Renal cortex interstitium (tissue), 11 donors: ENCODE results near the gene TSPEAR. TPM values are rescaled to one million over a fixed set of nuclear protein-coding genes. Genes with fewer than 3 reads are reported as not detected.

Experiments
- DNase-seq, 11 donors: peaks; one replicate each; pipeline ENCODE4 v3.0.0-alpha.2; 2013; ENCODE audit warnings: low read depth in 9 of 11, low spot score in 4 of 11; ENCODE audit errors: extremely low read depth in 1 of 11
- polyA plus RNA-seq, 3 donors: library from polyadenylated mRNA; unstranded; fragments of 120-200 nt; gene quantifications; one replicate each; pipeline ENCODE4 v1.2.1, GENCODE V29; 2013; ENCODE audit not compliant: insufficient read length in 3 of 3

The TSPEAR gene
- polyA plus RNA-seq, 3 donors, result 0.82 to 1.5 (median 0.89) TPM

DNA sequence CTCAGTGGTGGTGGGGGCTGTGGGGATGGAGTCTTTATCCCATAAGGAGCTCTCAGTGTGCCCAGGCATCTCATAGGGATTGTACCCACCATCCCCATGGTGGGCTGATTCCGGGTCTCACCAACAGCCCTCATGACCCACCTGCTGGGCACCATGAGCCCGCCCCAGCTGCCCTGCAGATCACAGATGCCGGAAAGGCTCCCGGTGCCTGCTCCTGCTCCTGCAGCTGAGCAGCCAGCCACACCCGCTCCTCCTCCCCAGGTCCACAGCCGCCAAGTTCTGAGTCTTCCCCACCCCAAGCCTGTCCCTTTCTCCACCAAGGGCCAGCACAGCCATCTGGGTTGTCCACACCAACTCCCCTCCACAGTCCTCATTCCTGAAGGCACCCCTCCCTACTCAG, 15.5 kb upstream of the TSPEAR start:
- no peak for DNase-seq

DNA sequence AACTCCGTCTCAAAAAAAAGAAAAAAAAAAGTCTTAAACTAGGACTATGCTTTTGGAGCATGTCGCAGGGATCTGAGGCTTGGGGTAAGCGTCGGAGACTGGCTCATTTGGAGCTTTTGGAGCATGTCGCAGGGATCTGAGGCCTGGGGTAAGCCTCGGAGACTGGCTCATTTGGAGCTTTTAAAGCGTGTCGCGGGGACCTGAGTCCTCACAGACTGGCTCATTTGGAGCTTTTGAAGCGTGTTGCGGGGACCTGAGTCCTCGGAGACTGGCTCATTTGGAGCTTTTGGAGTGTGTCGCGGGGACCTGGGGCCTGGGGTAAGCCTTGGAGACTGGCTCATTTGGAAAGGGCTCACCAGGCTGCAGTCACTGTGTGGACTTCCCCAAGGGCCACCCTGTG, 13.6 kb upstream of the TSPEAR start:
- DNase-seq, result no peak

DNA sequence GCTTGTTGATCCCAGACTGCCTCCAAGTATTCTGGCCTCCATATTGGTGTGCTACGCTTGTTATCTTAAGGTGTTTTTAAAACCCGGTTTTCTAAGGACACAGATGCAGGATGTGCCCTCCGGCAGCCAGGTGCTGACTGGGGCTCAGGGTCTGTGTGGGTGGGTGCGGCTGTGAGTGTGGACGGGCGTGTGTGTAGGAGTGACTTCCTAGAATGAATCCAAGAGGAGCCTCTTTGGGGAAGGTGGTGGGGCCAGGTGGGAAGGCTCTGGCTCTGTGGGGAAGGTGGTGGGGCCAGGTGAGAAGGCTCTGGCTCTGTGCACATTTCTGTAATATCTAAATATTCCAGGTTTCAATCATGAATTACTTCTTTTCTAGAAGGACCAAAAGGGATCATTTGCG, 12.8 kb upstream of the TSPEAR start:
- no peak for DNase-seq

DNA sequence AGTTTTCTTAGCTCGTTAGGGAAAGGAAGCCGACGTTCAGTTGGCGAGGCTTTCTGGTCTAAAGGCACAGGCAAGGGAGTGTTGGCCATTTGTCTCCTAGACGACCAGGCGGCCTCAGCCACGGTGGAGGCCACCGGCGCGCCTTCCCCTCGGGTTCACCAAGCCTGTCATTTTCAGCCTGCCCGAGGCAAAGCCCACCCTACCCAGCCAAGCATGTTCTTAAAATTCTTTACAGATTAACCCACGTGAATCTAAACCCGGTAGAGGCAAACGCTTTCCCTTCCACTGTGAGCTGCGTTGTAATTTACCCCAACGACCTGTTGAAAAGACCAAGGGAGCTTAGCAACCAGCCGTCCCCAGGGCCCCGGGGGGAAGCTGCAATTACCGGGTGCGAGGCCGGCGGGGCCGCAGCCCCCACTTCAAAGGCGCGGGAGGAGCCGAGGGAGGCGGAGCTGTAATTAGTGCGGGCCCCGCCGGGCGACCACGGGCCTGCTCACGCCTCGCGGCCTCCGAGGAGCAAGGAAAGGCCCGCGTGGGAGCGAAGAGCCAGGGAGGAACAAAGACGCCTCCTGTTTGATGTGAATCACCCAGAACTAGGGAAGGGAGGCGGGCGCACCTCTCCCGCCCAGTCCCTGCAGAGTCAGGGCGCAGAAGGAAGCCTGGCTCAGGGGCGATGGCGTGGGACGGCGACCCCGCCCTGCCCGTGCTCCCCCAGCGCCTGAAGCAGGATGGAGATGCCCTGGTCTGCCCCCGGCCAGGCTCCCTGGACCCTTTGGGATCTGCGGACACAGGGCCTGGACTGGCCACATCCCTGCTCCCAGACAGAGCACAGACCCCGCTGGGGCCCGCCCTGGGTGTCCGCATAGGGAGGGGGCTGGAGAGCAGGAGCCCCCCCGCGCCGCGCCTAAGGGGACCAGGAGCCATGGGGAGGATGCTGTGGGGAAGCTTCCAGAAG, 12.1 kb upstream of the TSPEAR start:
- peak in 10 of 11 donors; percentile 36 to 75 (median 51) for DNase-seq

- DNase-seq, result no peak
These were observed 11.4 kb upstream of the TSPEAR start for GRCh38 chr21:44722731-44723130.

- no peak for DNase-seq
These were observed 8.8 kb upstream of the TSPEAR start for GRCh38 chr21:44720170-44720569.

- no peak for DNase-seq
These were observed 7.2 kb upstream of the TSPEAR start for GRCh38 chr21:44718571-44718970.

GRCh38 chr21:44718093-44718492, 6.7 kb upstream of the TSPEAR start:
- no peak for DNase-seq

GRCh38 chr21:44716984-44717383, 5.6 kb upstream of the TSPEAR start:
- DNase-seq, result no peak

DNA sequence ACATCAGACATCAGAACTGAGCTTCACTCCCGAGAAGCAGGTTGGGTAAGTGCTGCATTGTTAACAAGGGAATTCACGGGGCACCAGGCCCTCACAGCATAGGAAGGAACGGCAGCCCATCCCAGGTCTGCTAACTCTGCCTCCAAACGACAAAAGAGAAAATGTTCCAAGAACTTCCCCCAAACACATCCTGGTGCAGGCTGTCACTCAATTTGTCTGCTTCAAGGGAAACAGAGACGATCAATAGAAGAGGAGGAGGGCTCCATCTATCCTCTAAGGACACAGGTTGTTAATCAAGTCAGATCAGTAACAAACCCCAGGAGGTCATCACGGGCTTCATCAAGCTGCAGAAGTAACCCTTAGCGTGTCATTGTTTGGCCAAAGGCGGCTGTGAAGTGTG, 3.5 kb upstream of the TSPEAR start:
- DNase-seq, result no peak

DNA sequence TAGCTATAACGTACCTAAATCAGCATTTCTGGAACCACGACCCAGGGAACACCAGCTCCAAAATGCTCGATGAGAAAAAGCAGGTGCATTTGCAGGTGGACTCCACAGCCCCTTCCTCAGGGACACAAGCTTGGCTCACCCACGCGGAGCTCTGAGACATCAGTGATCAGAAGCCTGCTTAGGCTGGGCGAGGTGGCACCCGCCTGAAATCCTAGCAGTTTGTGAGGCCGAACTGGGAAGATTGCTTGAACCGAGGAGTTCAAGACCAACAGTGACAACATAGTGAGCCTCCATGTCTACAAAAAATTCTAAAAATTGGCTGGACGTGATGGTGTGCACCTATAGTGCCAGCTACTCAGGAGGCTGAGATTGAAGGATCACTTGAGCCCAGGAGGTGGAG, 2.5 kb upstream of the TSPEAR start:
- no peak for DNase-seq

DNA sequence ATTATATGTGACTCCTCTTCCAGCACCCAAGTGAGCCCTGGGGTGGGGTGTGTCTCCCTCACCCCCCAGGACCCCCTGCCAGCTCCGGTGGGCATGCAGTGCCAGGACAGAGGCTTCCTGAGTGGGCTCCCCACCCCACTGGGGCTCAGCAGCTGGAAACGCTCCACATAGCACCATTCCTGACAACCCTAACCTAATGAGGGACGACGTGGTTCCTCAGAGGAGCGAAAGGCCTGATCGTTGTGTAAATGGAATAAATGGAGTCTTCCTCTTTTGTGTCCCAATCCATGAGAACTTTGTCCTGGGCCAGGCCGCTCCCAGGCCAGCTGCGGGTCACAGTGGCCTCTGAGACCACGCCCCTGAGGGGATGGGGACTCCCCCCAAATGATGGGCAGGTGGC, 1.8 kb upstream of the TSPEAR start:
- no peak for DNase-seq

GRCh38 chr21:44712203-44713028, 1.0 kb upstream of the TSPEAR start:
- no peak for DNase-seq

DNA sequence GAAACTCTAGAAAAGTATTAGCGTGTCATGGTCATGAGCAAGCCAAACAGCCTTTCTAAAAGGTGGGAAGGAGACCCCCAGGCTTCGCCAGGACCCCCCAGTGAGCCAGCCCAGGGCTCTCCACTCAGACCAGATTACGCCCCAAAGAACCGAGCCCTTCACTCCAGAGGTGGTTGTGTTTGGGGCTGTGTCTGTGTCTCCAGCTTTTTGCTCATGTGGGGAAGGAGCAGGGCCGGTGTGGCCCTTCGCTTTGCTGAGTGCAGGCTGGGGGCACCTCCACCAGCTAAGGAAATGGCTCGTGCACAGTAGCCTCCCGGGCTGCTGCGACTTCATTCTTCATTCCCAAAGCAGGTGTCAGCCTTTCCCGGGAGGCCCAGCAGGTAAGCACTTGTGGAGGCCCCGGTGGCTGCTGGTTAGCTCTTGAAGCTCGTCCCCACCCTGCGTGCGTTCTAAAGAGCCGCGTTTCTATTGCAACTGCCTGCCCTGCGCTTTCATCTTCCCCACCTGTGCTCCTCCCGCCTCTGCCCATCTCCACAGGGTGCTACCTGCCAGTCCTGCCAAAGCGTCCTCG, 531 bp downstream of the TSPEAR start:
- DNase-seq, result no peak

DNA sequence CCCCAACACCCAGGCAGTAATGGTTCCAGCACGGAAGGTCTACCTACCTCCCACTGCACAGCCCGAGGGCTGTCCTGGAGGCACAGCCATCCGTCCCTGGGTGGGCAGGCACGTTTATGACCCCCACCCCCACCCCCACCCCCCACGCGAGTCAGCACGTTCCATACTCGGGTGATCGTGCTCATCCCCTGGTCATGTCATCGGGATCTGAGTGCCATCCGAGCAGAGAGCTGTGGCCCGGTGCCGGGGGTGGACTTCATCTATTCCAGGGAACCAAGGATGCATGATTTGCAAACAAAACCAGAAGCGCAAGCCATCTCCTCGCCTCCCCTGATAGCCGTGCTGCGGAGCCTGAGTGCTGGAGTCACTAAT, 1.1 kb downstream of the TSPEAR start:
- no peak for DNase-seq

DNA sequence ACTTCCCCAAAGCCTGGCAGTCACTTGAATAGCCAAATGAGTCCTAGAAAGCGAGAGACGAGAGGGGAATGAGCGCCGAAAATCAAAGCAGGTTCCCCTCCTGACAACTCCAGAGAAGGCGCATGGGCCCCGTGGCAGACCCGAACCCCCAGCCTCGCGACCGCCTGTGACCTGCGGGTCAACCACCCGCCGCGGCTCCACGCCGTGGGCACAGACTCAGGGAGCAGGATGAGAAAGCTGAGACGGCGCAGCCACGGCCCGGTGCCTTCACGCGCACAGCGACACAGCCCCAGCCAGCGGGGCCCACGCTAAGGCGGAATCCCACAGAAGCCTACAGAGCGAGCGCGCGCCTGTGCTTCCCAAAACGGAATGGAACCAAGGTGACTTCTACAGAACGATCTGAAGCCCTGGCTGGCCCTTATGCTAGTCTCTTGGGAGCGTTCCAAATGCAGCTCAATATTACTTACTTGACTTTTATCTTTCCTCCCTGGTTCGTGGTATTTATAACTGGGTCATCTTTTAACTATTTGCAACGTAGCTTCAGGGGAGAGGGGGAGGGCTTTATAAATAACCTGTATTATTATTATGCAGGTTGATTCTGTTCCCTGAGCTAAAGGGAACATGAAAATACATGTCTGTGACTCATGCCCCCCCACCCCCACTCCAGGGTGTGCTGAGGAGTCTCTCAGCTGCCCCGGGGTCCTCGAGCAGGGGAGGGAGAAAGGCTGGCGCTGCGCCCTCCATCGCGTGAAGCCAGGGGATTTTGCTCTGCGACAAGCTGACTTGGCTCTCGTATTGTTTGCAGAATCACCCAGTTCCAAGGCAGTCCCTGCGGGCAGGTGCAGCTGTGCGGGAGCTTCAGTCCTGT, 1.7 kb downstream of the TSPEAR start:
- no peak for DNase-seq

DNA sequence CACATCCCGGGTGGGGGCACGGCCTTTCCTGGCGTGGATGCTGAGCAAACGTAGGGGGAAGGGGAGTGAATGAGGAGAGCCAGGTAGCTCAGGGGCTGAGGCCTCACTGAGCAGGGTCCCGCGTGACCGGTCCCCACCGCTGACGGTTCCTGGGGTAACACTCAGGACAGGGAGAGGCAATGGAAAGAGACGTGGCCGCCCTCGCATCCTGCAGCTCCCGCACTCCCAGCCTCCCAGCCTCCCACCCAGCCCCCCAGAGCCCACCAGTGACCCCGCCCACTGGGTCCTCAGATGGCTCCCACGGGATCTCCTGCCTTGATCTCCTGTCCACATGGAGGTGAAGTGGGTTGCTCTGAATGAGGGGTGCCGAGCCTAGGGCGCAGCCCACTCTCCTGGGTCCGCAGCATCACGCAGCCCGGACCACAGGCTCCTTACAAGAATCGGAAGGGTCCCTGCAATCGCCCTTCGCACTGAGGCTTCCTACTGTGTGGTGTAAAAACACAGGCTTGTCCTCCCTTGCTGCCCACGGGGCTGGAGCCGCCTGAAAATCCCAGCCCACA, 2.4 kb downstream of the TSPEAR start:
- DNase-seq, result no peak

DNA sequence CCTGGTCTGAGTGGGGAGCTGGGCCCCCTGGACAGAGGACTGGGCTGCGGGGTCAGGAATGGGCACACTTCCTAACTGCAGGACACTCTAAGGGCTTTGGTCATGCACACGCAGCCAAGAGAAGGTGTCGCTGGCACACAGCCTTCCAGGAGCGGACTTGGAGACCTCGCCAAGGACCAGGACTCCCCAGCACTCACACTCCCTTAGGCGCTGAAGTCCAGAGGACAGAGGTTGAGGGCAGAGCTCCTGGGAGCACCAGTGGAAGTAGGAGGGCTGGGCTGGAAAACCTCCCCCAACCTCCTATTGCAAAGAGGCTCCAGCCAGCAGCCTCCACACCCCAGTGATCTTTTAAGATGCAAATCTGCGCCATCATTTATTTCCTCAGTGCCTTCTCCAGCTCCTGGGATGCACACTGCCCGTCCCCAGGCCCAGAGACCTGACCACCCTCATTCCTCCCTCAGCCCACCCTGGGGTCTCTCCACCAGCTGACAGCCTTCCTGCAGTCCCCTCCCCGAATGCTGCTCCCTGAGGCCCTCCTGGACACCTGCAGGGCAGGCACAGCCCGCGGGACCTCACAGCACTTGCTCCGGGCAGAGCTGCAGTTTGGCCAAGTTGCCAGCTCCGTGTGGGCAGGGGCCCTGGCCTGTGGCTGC, 3.0 kb downstream of the TSPEAR start:
- no peak for DNase-seq
